ENCODE measurements around the gene NAALADL1. TPM values are rescaled to one million over a fixed set of nuclear protein-coding genes. Genes with fewer than 3 reads are reported as not detected.
A peak's percentile ranks its signal among the peaks of the same experiment; 100 is the strongest.

NAALADL1 gene
- total and polyA plus RNA-seq, 9 of the 15 experiments (the other 6 are each of a cell fraction or from before 2014, with no cell fraction given), result 0.06 to 0.72 (median 0.22) TPM; not detected in 4

- peak; percentile 50; the same call in 1 of the 2 replicates for TF ChIP-seq ARID1B (IDR thresholded peaks at IDR 0.05)
- TF ChIP-seq ELK3 (CRISPR knock-in tag; IDR thresholded peaks at IDR 0.05), result no peak
- no peak for TF ChIP-seq ZNF124 (CRISPR knock-in tag; IDR thresholded peaks at IDR 0.05)
- TF ChIP-seq ZNF699 (CRISPR knock-in tag; IDR thresholded peaks at IDR 0.05; ENCODE audit: insufficient replicate concordance), result no peak
- no peak for TF ChIP-seq HNRNPH1 (optimal IDR thresholded peaks at IDR 0.05; ENCODE audit: low read depth, low read length)
- no peak for TF ChIP-seq NFATC3 (IDR thresholded peaks at IDR 0.05)
- no peak for TF ChIP-seq ZNF12 (CRISPR knock-in tag; IDR thresholded peaks at IDR 0.05)
- TF ChIP-seq ZNF778 (CRISPR knock-in tag; IDR thresholded peaks at IDR 0.05), result no peak
- TF ChIP-seq MECOM (CRISPR knock-in tag; IDR thresholded peaks at IDR 0.05), result no peak
- TF ChIP-seq MITF (IDR thresholded peaks at IDR 0.05), result no peak
- no peak for TF ChIP-seq ZNF311 (CRISPR knock-in tag; IDR thresholded peaks at IDR 0.05)
- TF ChIP-seq NCOA4 (IDR thresholded peaks at IDR 0.05; ENCODE audit: partially characterized antibody), result no peak
- TF ChIP-seq ZNF134 (CRISPR knock-in tag; conservative IDR thresholded peaks at IDR 0.05), result no peak
- no peak for TF ChIP-seq KAT7 (CRISPR knock-in tag; IDR thresholded peaks at IDR 0.05; ENCODE audit: borderline replicate concordance)
- peak; percentile 7 for TF ChIP-seq KDM5B (IDR thresholded peaks at IDR 0.05; ENCODE audit: insufficient replicate concordance, low read depth, low read length)
- no peak for TF ChIP-seq CBFB (CRISPR knock-in tag; IDR thresholded peaks at IDR 0.05)
- TF ChIP-seq CBFA2T3 (IDR thresholded peaks at IDR 0.05), result peak; percentile 51
- no peak for TF ChIP-seq SREBF1 (IDR thresholded peaks at IDR 0.05; ENCODE audit: borderline replicate concordance, low read depth, low read length)
- no peak for TF ChIP-seq MYC (IDR thresholded peaks at IDR 0.05; ENCODE audit: low read depth, low read length)
- TF ChIP-seq MYC (CRISPR knock-in tag; IDR thresholded peaks at IDR 0.05; ENCODE audit: borderline replicate concordance, low read depth), result no peak
- TF ChIP-seq ATF3 (IDR thresholded peaks at IDR 0.05), result no peak
- no peak for TF ChIP-seq ATF3 (CRISPR knock-in tag; conservative IDR thresholded peaks at IDR 0.05)
- TF ChIP-seq NCOA1 (IDR thresholded peaks at IDR 0.05; ENCODE audit: low read depth), result no peak; the same call in 1 of the 2 replicates
- no peak for TF ChIP-seq ZSCAN32 (CRISPR knock-in tag; IDR thresholded peaks at IDR 0.05)
- TF ChIP-seq PKNOX1 (IDR thresholded peaks at IDR 0.05), result no peak
- TF ChIP-seq IRF2 (CRISPR knock-in tag; IDR thresholded peaks at IDR 0.05), result no peak
These were observed 62.0 kb downstream of the NAALADL1 start (continued) for GRCh38 chr11:64996327-64996709.

Measured in K562 (cell line).